ENCODE data around the gene PRSS12. TPM values are rescaled to one million over a fixed set of nuclear protein-coding genes. Genes with fewer than 3 reads are reported as not detected.

Gene PRSS12
- polyA plus RNA-seq, 1 donor from 2014 or later: 1.1 TPM

- Histone ChIP-seq H3K9ac (ENCODE audit: low read length) (no peak overlapping the region), H3K36me3 (ENCODE audit: insufficient read depth, low read length) (no peaks in the 10 kb centered on the region), H3K27me3 (ENCODE audit: insufficient read depth, low read depth, low read length) (no peaks in the 10 kb centered on the region), H3K27ac (ENCODE audit: low read length) (no peak overlapping the region), H3K4me3 (ENCODE audit: low read length) (no peak overlapping the region), H4K20me1 (ENCODE audit: insufficient read depth) (no peaks in the 10 kb centered on the region), H3K79me2 (replicated peaks; ENCODE audit: insufficient read depth, low read length) (no peaks in the 10 kb centered on the region), H2AFZ (ENCODE audit: low read depth, low read length) (no peak overlapping the region), H3F3A (ENCODE audit: insufficient read depth, low read length, poor library complexity, severe bottlenecking) (no peaks in the 10 kb centered on the region), H3K4me2 (ENCODE audit: low read length) (no peak overlapping the region), H3K9me2 (ENCODE audit: insufficient read depth, low read length) (no peaks in the 10 kb centered on the region), H3K9me3 (ENCODE audit: low read length) (no peaks in the 10 kb centered on the region)
- TF ChIP-seq MXI1 (conservative IDR thresholded peaks at IDR 0.05; ENCODE audit: poor library complexity, severe bottlenecking) (no peak), EZH2 (IDR thresholded peaks at IDR 0.05; ENCODE audit: borderline replicate concordance, insufficient read depth, low read length, poor library complexity, severe bottlenecking) (no peak), CTCF (IDR thresholded peaks at IDR 0.05; ENCODE audit: poor library complexity, severe bottlenecking) (no peak), TAF1 (IDR thresholded peaks at IDR 0.05; ENCODE audit: low read depth) (no peak), EP300 (conservative IDR thresholded peaks at IDR 0.05; ENCODE audit: poor library complexity, severe bottlenecking) (no peak)
Measured at GRCh38 chr4:118237531-118237930, 115.3 kb downstream of the PRSS12 start.

GRCh38 chr4:118235566-118236120 lies 117.2 kb downstream of the PRSS12 start:
- Histone ChIP-seq H3K9me2 (ENCODE audit: insufficient read depth, low read length) (no peaks in the 10 kb centered on the region), H3K9me3 (ENCODE audit: low read length) (no peaks in the 10 kb centered on the region), H3K4me2 (ENCODE audit: low read length) (no peak overlapping the region), H3K4me3 (ENCODE audit: low read length) (no peak overlapping the region), H2AFZ (ENCODE audit: low read depth, low read length) (no peak overlapping the region), H3K9ac (ENCODE audit: low read length) (no peak overlapping the region), H4K20me1 (ENCODE audit: insufficient read depth) (no peaks in the 10 kb centered on the region), H3F3A (ENCODE audit: insufficient read depth, low read length, poor library complexity, severe bottlenecking) (no peaks in the 10 kb centered on the region), H3K36me3 (ENCODE audit: insufficient read depth, low read length) (no peaks in the 10 kb centered on the region), H3K79me2 (replicated peaks; ENCODE audit: insufficient read depth, low read length) (no peaks in the 10 kb centered on the region), H3K27ac (ENCODE audit: low read length) (no peak overlapping the region), H3K27me3 (ENCODE audit: insufficient read depth, low read depth, low read length) (no peaks in the 10 kb centered on the region)
- TF ChIP-seq EP300 (conservative IDR thresholded peaks at IDR 0.05; ENCODE audit: poor library complexity, severe bottlenecking) (no peak), EZH2 (IDR thresholded peaks at IDR 0.05; ENCODE audit: borderline replicate concordance, insufficient read depth, low read length, poor library complexity, severe bottlenecking) (no peak), POLR2AphosphoS5 (IDR thresholded peaks at IDR 0.05) (no peak)

Small RNA genes within 50 kb of the gene (small RNA-seq; reads per million reads assigned to genes)
- gene SNORA24: 0 reads per million in 3 experiments

Measured in neural cell (in vitro differentiated cells).